DND-41 (cell line): ENCODE measurements around the gene TCF4.

Source experiments
- ATAC-seq: fragments of 200-7000 bp; cut with Tn5 transposase; 3 replicates; pipeline ENCODE4 v1.9.1; 2021; ENCODE audit warnings: low read depth; ENCODE audit not compliant: insufficient read depth
- DNase-seq: peaks from one replicate; pipeline ENCODE4 v3.0.0-alpha.2; 2020
- H2AFZ ChIP-seq: 2 replicates; pipeline ENCODE4 v1.6.0; 2012; ENCODE audit warnings: low read depth, low read length
- H3K27ac ChIP-seq: 2 replicates; pipeline ENCODE4 v1.5.1; 2012; ENCODE audit warnings: low read length, inconsistent platforms
- H3K27me3 ChIP-seq: fragments of 200-600 bp; sonication (generic); 2 replicates; pipeline ENCODE4 v1.6.0; 2012; ENCODE audit warnings: low read length, mild to moderate bottlenecking, inconsistent platforms; ENCODE audit not compliant: insufficient read depth, poor library complexity
- H3K36me3 ChIP-seq: 2 replicates; pipeline ENCODE4 v1.5.1; 2012; ENCODE audit warnings: low read length, inconsistent platforms; ENCODE audit not compliant: insufficient read depth
- H3K4me1 ChIP-seq: 2 replicates; pipeline ENCODE4 v1.5.1; 2012; ENCODE audit warnings: mild to moderate bottlenecking, low read length; ENCODE audit not compliant: insufficient read depth
- H3K4me2 ChIP-seq: 2 replicates; pipeline ENCODE4 v1.6.0; 2012; ENCODE audit warnings: mild to moderate bottlenecking, moderate library complexity, low read length, inconsistent platforms; ENCODE audit not compliant: insufficient read depth
- H3K4me3 ChIP-seq, 2 experiments: fragments of 200-600 bp in 1 of 2; shearing (Covaris generic) in 1 of 2; 2 replicates each; pipeline ENCODE4 v1.5.1; 2012 to 2016; ENCODE audit warnings: inconsistent platforms in 2 of 2, low read length in 2 of 2, mild to moderate bottlenecking in 2 of 2, low read depth in 1 of 2, moderate library complexity in 1 of 2
- H3K79me2 ChIP-seq: 2 replicates; pipeline ENCODE4 v1.6.0; 2012; ENCODE audit warnings: low read length, inconsistent platforms; ENCODE audit not compliant: insufficient read depth
- H3K9ac ChIP-seq: 2 replicates; pipeline ENCODE4 v1.6.0; 2012; ENCODE audit warnings: low read depth, mild to moderate bottlenecking, inconsistent platforms, low read length, moderate library complexity
- H3K9me3 ChIP-seq: 2 replicates; pipeline ENCODE4 v1.5.1; 2012; ENCODE audit warnings: low read length, moderate library complexity, mild to moderate bottlenecking, inconsistent platforms; ENCODE audit not compliant: insufficient read depth, severe bottlenecking
- H4K20me1 ChIP-seq: 2 replicates; pipeline ENCODE4 v1.6.0; 2012; ENCODE audit warnings: low read length; ENCODE audit not compliant: insufficient read depth
- EZH2 ChIP-seq: IDR thresholded peaks from 3 replicates; pipeline ENCODE4 v1.6.1; 2012; ENCODE audit warnings: borderline replicate concordance, low read depth, mild to moderate bottlenecking, moderate library complexity, low read length, inconsistent platforms; ENCODE audit not compliant: severe bottlenecking
- TF ChIP-seq, protein P1 (sequence below): IDR thresholded peaks from 2 replicates; pipeline ENCODE4 v1.5.1; 2012; ENCODE audit warnings: borderline replicate concordance, low read length, moderate library complexity, mild to moderate bottlenecking; ENCODE audit not compliant: poor library complexity, severe bottlenecking; ENCODE audit errors: extremely low read depth

Gene TCF4

DNA sequence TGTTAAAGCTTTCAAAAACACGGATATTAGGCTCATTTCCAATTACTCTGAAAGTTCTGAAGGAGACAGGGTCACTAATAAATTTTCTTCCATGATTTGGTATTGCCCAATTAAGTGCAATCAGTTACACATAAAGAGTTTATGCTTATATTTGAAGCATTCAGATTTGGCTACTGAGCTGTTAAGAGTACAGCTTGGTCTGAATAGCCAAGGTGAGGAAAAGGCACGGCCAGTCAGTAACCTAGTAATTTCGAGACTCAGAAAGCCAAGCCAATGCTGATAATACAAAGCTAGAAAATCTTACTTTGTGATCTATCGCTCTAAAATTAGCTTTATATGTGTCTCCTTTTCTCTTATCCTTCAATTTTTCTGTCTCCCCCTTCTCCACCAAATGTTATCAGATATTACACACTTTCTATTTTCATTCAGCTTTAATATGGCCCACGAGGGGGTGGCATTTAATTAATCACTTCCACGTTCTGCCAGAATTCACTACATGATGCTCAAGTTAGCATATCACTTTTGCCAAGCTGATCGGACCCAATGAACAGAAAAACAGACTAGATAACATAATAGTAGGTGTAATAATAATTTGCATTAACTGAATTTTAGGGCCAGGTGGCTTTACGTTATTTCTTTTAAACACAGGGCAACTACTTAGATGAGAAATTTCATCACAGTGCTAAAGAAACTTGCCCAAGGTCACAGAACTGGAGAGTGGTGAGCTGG is 138.4 kb downstream of the TCF4 start:
- Histone ChIP-seq H2AFZ (no peak overlapping the region), H3K4me3 (no peak overlapping the region), H4K20me1 (no peaks in the 10 kb centered on the region), H3K9ac (no peak overlapping the region), H3K79me2 (no peaks in the 10 kb centered on the region), H3K4me1 (no peaks in the 10 kb centered on the region), H3K4me2 (no peak overlapping the region), H3K9me3 (peaks cover 4% of the 10 kb centered on the region), H3K27me3 (no peaks in the 10 kb centered on the region), H3K27ac (no peak overlapping the region), H3K36me3 (no peaks in the 10 kb centered on the region)
- DNase-seq (no peak), ATAC-seq (no peak)
- TF ChIP-seq, protein P1, sequence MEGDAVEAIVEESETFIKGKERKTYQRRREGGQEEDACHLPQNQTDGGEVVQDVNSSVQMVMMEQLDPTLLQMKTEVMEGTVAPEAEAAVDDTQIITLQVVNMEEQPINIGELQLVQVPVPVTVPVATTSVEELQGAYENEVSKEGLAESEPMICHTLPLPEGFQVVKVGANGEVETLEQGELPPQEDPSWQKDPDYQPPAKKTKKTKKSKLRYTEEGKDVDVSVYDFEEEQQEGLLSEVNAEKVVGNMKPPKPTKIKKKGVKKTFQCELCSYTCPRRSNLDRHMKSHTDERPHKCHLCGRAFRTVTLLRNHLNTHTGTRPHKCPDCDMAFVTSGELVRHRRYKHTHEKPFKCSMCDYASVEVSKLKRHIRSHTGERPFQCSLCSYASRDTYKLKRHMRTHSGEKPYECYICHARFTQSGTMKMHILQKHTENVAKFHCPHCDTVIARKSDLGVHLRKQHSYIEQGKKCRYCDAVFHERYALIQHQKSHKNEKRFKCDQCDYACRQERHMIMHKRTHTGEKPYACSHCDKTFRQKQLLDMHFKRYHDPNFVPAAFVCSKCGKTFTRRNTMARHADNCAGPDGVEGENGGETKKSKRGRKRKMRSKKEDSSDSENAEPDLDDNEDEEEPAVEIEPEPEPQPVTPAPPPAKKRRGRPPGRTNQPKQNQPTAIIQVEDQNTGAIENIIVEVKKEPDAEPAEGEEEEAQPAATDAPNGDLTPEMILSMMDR, result no peak
- no peak for TF ChIP-seq EZH2

GRCh38 chr18:55448420-55448819 is 139.6 kb downstream of the TCF4 start:
- H3K9me3 ChIP-seq, result peaks cover 4% of the 10 kb centered on the region

GRCh38 chr18:55447672-55448018 is 140.3 kb downstream of the TCF4 start:
- H3K27me3 ChIP-seq, result no peaks in the 10 kb centered on the region
- no peaks in the 10 kb centered on the region for H3K36me3 ChIP-seq
- no peak for TF ChIP-seq EZH2
- TF ChIP-seq, protein P1, result no peak
- no peak overlapping the region for H3K4me2 ChIP-seq
- no peak for ATAC-seq
- no peaks in the 10 kb centered on the region for H3K79me2 ChIP-seq
- H3K27ac ChIP-seq, result no peak overlapping the region
- no peaks in the 10 kb centered on the region for H3K4me1 ChIP-seq
- DNase-seq, result no peak
- H2AFZ ChIP-seq, result no peak overlapping the region
- H3K4me3 ChIP-seq, result no peak overlapping the region
- no peak overlapping the region for H3K9ac ChIP-seq
- H4K20me1 ChIP-seq, result peaks cover 3% of the 10 kb centered on the region; the same call in 1 of the 2 replicates
- H3K9me3 ChIP-seq, result peaks cover 4% of the 10 kb centered on the region

More at GRCh38 chr18:55448420-55448819, 139.6 kb downstream of the TCF4 start:
- no peaks in the 10 kb centered on the region for H3K79me2 ChIP-seq
- H2AFZ ChIP-seq, result no peak overlapping the region
- no peaks in the 10 kb centered on the region for H3K4me1 ChIP-seq
- no peaks in the 10 kb centered on the region for H3K36me3 ChIP-seq
- H3K27ac ChIP-seq, result no peak overlapping the region
- no peaks in the 10 kb centered on the region for H4K20me1 ChIP-seq
- no peak overlapping the region for H3K4me3 ChIP-seq
- no peak overlapping the region for H3K9ac ChIP-seq
- no peak for ATAC-seq
- H3K27me3 ChIP-seq, result no peaks in the 10 kb centered on the region
- no peak for DNase-seq
- no peak for TF ChIP-seq EZH2
- TF ChIP-seq, protein P1, result no peak
- H3K4me2 ChIP-seq, result no peak overlapping the region
